ENCODE results near the gene HCRTR2. TPM values are rescaled to one million over a fixed set of nuclear protein-coding genes. Genes with fewer than 3 reads are reported as not detected.

The HCRTR2 gene
- total RNA-seq, 4 donors from 2014 or later, result not detected

GRCh38 chr6:55167860-55168259 is 6.5 kb upstream of the HCRTR2 start:
- H3K27me3 ChIP-seq, result no peaks in the 10 kb centered on the region
- H3K9me3 ChIP-seq, result no peaks in the 10 kb centered on the region
- H3K4me3 ChIP-seq (replicated peaks in 1 of 3), result no peak overlapping the region
- no peaks in the 10 kb centered on the region for H3K4me1 ChIP-seq
- 69 to 76% methylated on average over 1 of the region's 1 CpG for WGBS, 2 donors
- H3K36me3 ChIP-seq, result no peaks in the 10 kb centered on the region
- H3K27ac ChIP-seq, result no peak overlapping the region
- intact Hi-C loops (cut with DNase I), result no loop called here
- TF ChIP-seq POLR2A (IDR thresholded peaks at IDR 0.05), result no peak
- TF ChIP-seq, protein P1, sequence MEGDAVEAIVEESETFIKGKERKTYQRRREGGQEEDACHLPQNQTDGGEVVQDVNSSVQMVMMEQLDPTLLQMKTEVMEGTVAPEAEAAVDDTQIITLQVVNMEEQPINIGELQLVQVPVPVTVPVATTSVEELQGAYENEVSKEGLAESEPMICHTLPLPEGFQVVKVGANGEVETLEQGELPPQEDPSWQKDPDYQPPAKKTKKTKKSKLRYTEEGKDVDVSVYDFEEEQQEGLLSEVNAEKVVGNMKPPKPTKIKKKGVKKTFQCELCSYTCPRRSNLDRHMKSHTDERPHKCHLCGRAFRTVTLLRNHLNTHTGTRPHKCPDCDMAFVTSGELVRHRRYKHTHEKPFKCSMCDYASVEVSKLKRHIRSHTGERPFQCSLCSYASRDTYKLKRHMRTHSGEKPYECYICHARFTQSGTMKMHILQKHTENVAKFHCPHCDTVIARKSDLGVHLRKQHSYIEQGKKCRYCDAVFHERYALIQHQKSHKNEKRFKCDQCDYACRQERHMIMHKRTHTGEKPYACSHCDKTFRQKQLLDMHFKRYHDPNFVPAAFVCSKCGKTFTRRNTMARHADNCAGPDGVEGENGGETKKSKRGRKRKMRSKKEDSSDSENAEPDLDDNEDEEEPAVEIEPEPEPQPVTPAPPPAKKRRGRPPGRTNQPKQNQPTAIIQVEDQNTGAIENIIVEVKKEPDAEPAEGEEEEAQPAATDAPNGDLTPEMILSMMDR (IDR thresholded peaks at IDR 0.05), result no peak
- DNase-seq, result no peak

DNA sequence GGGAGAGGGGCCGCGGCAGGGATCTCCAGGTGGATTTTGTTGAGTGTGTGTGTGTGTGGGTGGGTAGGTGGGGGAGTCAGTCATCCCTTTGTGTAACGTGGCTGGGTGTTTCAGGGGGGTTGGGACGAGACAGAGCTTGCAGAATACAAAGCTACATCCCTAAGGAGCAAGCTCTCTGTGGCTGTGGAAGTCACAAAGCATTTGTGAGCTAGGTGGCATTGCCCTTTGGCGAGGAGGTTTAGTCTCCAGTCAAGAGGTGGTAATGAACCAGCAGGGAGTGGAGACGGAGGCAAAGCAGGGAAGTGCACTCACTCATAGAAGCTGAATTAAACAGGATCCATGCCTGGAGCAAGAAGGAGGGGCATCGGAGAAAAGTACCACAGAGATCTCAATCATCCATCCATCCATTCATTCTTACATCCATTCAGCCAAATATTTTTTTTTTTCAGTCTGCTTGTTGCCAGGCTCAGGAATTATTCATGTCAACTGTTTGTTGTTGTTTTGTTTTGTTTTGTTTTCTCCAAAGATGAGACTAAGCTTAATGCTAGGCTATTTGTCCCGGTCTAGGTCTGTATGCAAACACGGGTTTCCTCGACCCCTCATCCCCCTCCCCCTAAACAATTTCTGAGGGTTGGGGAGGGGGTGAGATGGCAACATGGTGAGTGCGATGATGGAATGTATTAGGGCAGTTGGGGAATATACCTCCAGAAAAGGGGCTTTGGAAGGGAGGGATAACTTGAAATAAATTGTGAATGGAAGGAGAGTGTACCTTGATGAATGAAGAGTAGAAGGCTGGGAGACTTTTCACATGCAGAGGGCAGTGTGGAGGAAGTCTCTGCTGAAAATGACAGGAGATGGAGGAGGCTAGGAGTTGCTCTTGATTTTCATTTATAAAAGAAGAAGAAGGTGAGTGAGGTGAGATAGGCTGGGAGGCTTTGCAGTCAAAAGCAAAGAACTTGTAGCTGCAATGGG is 1.0 kb downstream of the HCRTR2 start:
- Histone ChIP-seq H3K4me3 (replicated peaks in 1 of 3) (no peak overlapping the region), H3K4me1 (peaks cover 0 to 10% of the 10 kb centered on the region in 2 donors), H3K27ac (no peak overlapping the region), H3K36me3 (no peaks in the 10 kb centered on the region), H3K27me3 (peaks cover 6% of the 10 kb centered on the region), H3K9me3 (no peaks in the 10 kb centered on the region)
- 17 to 25% methylated on average over 10 to 11 of the region's 11 CpGs for WGBS, 2 donors
- TF ChIP-seq, protein P1 (IDR thresholded peaks at IDR 0.05), result no peak
- TF ChIP-seq POLR2A (IDR thresholded peaks at IDR 0.05), result no peak
- intact Hi-C loops (cut with DNase I), result no loop called here
- no peak for DNase-seq

- peaks cover 0 to 10% of the 10 kb centered on the region in 2 donors for H3K4me1 ChIP-seq
- intact Hi-C loops (cut with DNase I), result no loop called here
- H3K9me3 ChIP-seq, result no peaks in the 10 kb centered on the region
- H3K4me3 ChIP-seq (replicated peaks in 1 of 3), result no peak overlapping the region
- H3K36me3 ChIP-seq, result no peaks in the 10 kb centered on the region
- no peak overlapping the region for H3K27ac ChIP-seq
- DNase-seq, result no peak
- peaks cover 6% of the 10 kb centered on the region for H3K27me3 ChIP-seq
- TF ChIP-seq, protein P1 (IDR thresholded peaks at IDR 0.05), result no peak
- TF ChIP-seq POLR2A (IDR thresholded peaks at IDR 0.05), result no peak
These were observed 2.6 kb downstream of the HCRTR2 start for GRCh38 chr6:55176958-55177357.

DNA sequence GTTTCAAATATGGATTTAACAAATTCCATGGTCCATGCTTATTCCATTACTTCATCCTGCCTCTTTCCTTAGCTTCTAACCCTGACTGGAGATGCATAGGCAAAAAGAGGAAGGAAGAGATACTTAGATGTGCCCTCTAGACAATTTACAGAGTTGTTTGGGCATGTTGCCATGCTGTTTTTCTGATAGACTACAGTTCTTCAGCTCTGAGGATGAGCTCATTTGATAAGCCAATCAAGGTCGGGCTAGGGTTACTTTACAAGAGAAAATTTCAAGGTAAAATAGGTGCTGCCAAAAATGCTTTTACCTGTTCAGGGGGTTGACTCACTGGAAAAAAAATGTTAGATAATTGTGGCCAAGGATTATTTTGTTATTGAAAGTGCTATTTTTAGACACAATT is 5.9 kb downstream of the HCRTR2 start:
- 76 to 85% methylated on average over 1 of the region's 1 CpG for WGBS, 2 donors
- Histone ChIP-seq H3K4me3 (replicated peaks in 1 of 3) (no peak overlapping the region), H3K4me1 (no peaks in the 10 kb centered on the region), H3K27me3 (no peaks in the 10 kb centered on the region), H3K9me3 (no peaks in the 10 kb centered on the region), H3K27ac (no peak overlapping the region), H3K36me3 (no peaks in the 10 kb centered on the region)
- intact Hi-C loops (cut with DNase I), result no loop called here
- TF ChIP-seq, protein P1 (IDR thresholded peaks at IDR 0.05), result no peak
- no peak for TF ChIP-seq POLR2A (IDR thresholded peaks at IDR 0.05)
- no peak for DNase-seq

DNA sequence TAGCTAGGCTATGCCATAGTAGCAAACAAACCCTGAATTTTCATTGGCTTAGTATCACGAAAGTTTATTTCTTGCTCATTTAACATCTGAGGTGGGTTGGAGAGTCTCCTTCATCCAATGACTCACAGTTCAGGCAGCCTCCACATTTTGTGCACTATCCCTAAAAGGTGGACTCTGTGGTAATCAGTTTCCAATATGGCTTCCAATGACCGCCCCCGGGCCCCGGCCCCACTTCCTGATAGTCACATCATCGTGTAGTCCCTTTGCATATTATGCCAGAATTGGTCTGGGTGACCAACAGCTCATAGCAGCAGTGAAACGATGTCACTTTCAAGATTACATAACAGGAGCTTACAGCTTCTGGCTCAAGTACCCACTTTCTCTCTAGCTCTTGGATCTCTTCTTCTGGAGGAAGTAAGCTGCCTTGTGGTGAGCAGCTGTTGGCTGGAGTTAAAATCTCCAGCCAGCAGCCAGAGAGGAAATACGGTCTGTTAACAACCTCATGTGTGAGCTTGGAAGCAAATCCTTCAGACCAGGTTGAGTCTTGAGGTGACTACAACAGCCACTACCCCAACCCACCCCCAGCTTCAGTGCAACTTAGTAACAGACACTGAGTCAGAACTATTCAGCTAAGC is 7.8 kb downstream of the HCRTR2 start:
- H3K27ac ChIP-seq, result no peak overlapping the region
- no peaks in the 10 kb centered on the region for H3K9me3 ChIP-seq
- intact Hi-C loops (cut with DNase I), result no loop called here
- no peak overlapping the region for H3K4me3 ChIP-seq (replicated peaks in 1 of 3)
- H3K36me3 ChIP-seq, result no peaks in the 10 kb centered on the region
- H3K27me3 ChIP-seq, result no peaks in the 10 kb centered on the region
- no peaks in the 10 kb centered on the region for H3K4me1 ChIP-seq
- no peak for DNase-seq
- WGBS, 2 donors, result 61 to 75% methylated on average over 7 of the region's 7 CpGs
- no peak for TF ChIP-seq POLR2A (IDR thresholded peaks at IDR 0.05)
- TF ChIP-seq, protein P1 (IDR thresholded peaks at IDR 0.05), result no peak
